Hepatocyte (in vitro differentiated cells): ENCODE results near the gene ITSN1. TPM values are rescaled to one million over a fixed set of nuclear protein-coding genes. Genes with fewer than 3 reads are reported as not detected.

Experiments used
- DNase-seq: peaks from one replicate; pipeline ENCODE4 v3.0.0-alpha.2; 2016; ENCODE audit warnings: low spot score
- H2AFZ ChIP-seq: fragments of 200-600 bp; sonication (generic); 2 replicates; pipeline ENCODE4 v1.6.0; 2016; ENCODE audit warnings: antibody characterized with exemption, mild to moderate bottlenecking
- H3K27ac ChIP-seq: fragments of 200-600 bp; sonication (generic); 2 replicates; pipeline ENCODE4 v1.5.1; 2016; ENCODE audit warnings: mild to moderate bottlenecking
- H3K27me3 ChIP-seq: fragments of 200-600 bp; sonication (generic); 2 replicates; pipeline ENCODE4 v1.6.1; 2016
- H3K36me3 ChIP-seq: fragments of 200-600 bp; sonication (generic); replicated peaks from 2 replicates; pipeline ENCODE4 v1.5.1; 2016; ENCODE audit warnings: low read depth; ENCODE audit not compliant: insufficient read depth
- H3K4me1 ChIP-seq: fragments of 200-600 bp; sonication (generic); 2 replicates; pipeline ENCODE4 v1.5.1; 2016; ENCODE audit warnings: mild to moderate bottlenecking, moderate library complexity; ENCODE audit not compliant: insufficient read depth
- H3K4me2 ChIP-seq: fragments of 200-600 bp; sonication (generic); 2 replicates; pipeline ENCODE4 v1.6.0; 2016
- H3K4me3 ChIP-seq: fragments of 200-600 bp; sonication (generic); 2 replicates; pipeline ENCODE4 v1.5.1; 2016; ENCODE audit warnings: mild to moderate bottlenecking
- H3K79me2 ChIP-seq: fragments of 200-600 bp; sonication (generic); 2 replicates; pipeline ENCODE4 v1.6.0; 2017; ENCODE audit warnings: mild to moderate bottlenecking
- H3K9me2 ChIP-seq: fragments of 200-600 bp; sonication (generic); replicated peaks from 2 replicates; pipeline ENCODE4 v1.6.0; 2017; ENCODE audit warnings: mild to moderate bottlenecking; ENCODE audit not compliant: insufficient read depth
- H3K9me3 ChIP-seq: fragments of 200-600 bp; sonication (generic); 2 replicates; pipeline ENCODE4 v1.5.1; 2016; ENCODE audit warnings: low read depth, mild to moderate bottlenecking
- H4K20me1 ChIP-seq: fragments of 200-600 bp; sonication (generic); 2 replicates; pipeline ENCODE4 v1.6.0; 2016; ENCODE audit warnings: mild to moderate bottlenecking; ENCODE audit not compliant: insufficient read depth, poor library complexity, severe bottlenecking
- CTCF ChIP-seq: fragments of 200-600 bp; sonication (generic); IDR thresholded peaks from 2 replicates; pipeline ENCODE4 v1.5.1; 2016; ENCODE audit warnings: antibody characterized with exemption, mild to moderate bottlenecking; ENCODE audit not compliant: poor library complexity
- EZH2 ChIP-seq: fragments of 200-600 bp; sonication (generic); IDR thresholded peaks from 2 replicates; pipeline ENCODE4 v1.6.1; 2016; ENCODE audit warnings: antibody characterized with exemption, mild to moderate bottlenecking, borderline replicate concordance
- EZH2phosphoT487 ChIP-seq: fragments of 200-600 bp; sonication (generic); IDR thresholded peaks from one replicate; pipeline ENCODE4 v1.6.1; 2018; ENCODE audit warnings: antibody characterized with exemption, mild to moderate bottlenecking, low read depth, moderate library complexity; ENCODE audit not compliant: unreplicated experiment, severe bottlenecking
- WGBS: methylation state at CpG from one replicate; pipeline ENCODE4 v1.1.6; 2016; ENCODE audit warnings: low lambda C conversion rate; ENCODE audit errors: missing lambda C conversion rate; 5-methylcytosine and 5-hydroxymethylcytosine counted together
- polyA plus RNA-seq: library from polyadenylated mRNA; unstranded; fragments of >200 nt; fragmentation: Nextera tagmentation; extraction: Ambion mirVana; gene quantifications from 2 replicates; pipeline ENCODE4 v1.2.1, GENCODE V29; 2016
- total RNA-seq: library from RNA; depleted of rRNA; stranded (reverse); fragments of >200 nt; gene quantifications from 2 replicates; pipeline ENCODE4 v1.2.3, GENCODE V29; 2014

Gene ITSN1
- total and polyA plus RNA-seq, 2 experiments from 2014 or later: 43.6 to 46.0 TPM

GRCh38 chr21:33890187-33890586 is 247.9 kb downstream of the ITSN1 start:
- H3K9me3 ChIP-seq: no peaks in the 10 kb centered on the region
- H3K27me3 ChIP-seq: no peaks in the 10 kb centered on the region
- H3K4me2 ChIP-seq: no peak overlapping the region
- no peak for DNase-seq
- H3K4me1 ChIP-seq: peaks cover 13% of the 10 kb centered on the region
- no peaks in the 10 kb centered on the region for H4K20me1 ChIP-seq
- no peak overlapping the region for H2AFZ ChIP-seq
- H3K27ac ChIP-seq: no peak overlapping the region
- no peak overlapping the region for H3K4me3 ChIP-seq
- TF ChIP-seq EZH2 (no peak), EZH2phosphoT487 (no peak), CTCF (no peak)
- no peaks in the 10 kb centered on the region for H3K9me2 ChIP-seq
- no peaks in the 10 kb centered on the region for H3K36me3 ChIP-seq
- 95% methylated on average over 5 of the region's 5 CpGs for WGBS
- H3K79me2 ChIP-seq: no peaks in the 10 kb centered on the region

- no peak overlapping the region for H3K4me3 ChIP-seq
- H3K4me1 ChIP-seq: peaks cover 13% of the 10 kb centered on the region
- TF ChIP-seq EZH2 (no peak), EZH2phosphoT487 (no peak), CTCF (no peak)
- no peak overlapping the region for H3K4me2 ChIP-seq
- H4K20me1 ChIP-seq: no peaks in the 10 kb centered on the region
- H3K79me2 ChIP-seq: no peaks in the 10 kb centered on the region
- 76% methylated on average over 8 of the region's 8 CpGs for WGBS
- no peaks in the 10 kb centered on the region for H3K36me3 ChIP-seq
- no peaks in the 10 kb centered on the region for H3K9me3 ChIP-seq
- H3K27ac ChIP-seq: no peak overlapping the region
- H3K9me2 ChIP-seq: no peaks in the 10 kb centered on the region
- no peaks in the 10 kb centered on the region for H3K27me3 ChIP-seq
- no peak overlapping the region for H2AFZ ChIP-seq
- DNase-seq: no peak
These were observed 250.6 kb downstream of the ITSN1 start for GRCh38 chr21:33892853-33893252.

GRCh38 chr21:33893917-33894316 is 251.6 kb downstream of the ITSN1 start:
- Histone ChIP-seq H2AFZ (peak overlapping the region; percentile 84), H3K36me3 (no peaks in the 10 kb centered on the region), H3K79me2 (no peaks in the 10 kb centered on the region), H3K27me3 (no peaks in the 10 kb centered on the region), H3K27ac (peak overlapping the region; percentile 46), H3K9me3 (no peaks in the 10 kb centered on the region), H3K9me2 (no peaks in the 10 kb centered on the region), H4K20me1 (no peaks in the 10 kb centered on the region), H3K4me1 (peaks cover 13% of the 10 kb centered on the region), H3K4me3 (no peak overlapping the region), H3K4me2 (peak overlapping the region; percentile 79)
- no peak for DNase-seq
- WGBS: 89% methylated on average over 4 of the region's 4 CpGs
- TF ChIP-seq EZH2phosphoT487 (no peak), EZH2 (no peak), CTCF (no peak)

- peak; percentile 91 for DNase-seq
- TF ChIP-seq EZH2phosphoT487: no peak
- TF ChIP-seq CTCF: peak; percentile 86
- Histone ChIP-seq H3K9me3 (no peaks in the 10 kb centered on the region), H3K79me2 (no peaks in the 10 kb centered on the region), H3K9me2 (no peaks in the 10 kb centered on the region), H3K27me3 (no peaks in the 10 kb centered on the region), H3K4me3 (peak overlapping the region; percentile 7), H2AFZ (peak overlapping the region; percentile 84), H3K27ac (peak overlapping the region; percentile 46), H3K4me2 (peak overlapping the region; percentile 79), H3K36me3 (no peaks in the 10 kb centered on the region), H4K20me1 (no peaks in the 10 kb centered on the region), H3K4me1 (peaks cover 13% of the 10 kb centered on the region)
- WGBS: 8% methylated on average over 20 of the region's 20 CpGs
These were observed 252.5 kb downstream of the ITSN1 start for GRCh38 chr21:33894736-33895288.
